HL-60/S4 (cell line): Measurements from ENCODE around the gene AKAP6.
"Not testable (repeated sequence)": the region's sequence is repeated elsewhere in the genome, so short reads cannot be mapped to it uniquely, and the experiment has no call there.

Experiments used
- in situ Hi-C: fragments of 300-500 bp; cut with MboI; formaldehyde crosslinking; loops from 2 replicates; pipeline ENCODE4 v1.14.3; 2022; ENCODE audit warnings: low sequenced_read_pairs

The AKAP6 gene

GRCh38 chr14:32367516-32367915 lies 38.4 kb downstream of the AKAP6 start:
- in situ Hi-C loops, result no loop called here

- in situ Hi-C loops, result no loop called here
Measured at GRCh38 chr14:32368107-32368506, 39.0 kb downstream of the AKAP6 start.

GRCh38 chr14:32370714-32371113 lies 41.6 kb downstream of the AKAP6 start:
- in situ Hi-C loops, result no loop called here

GRCh38 chr14:32372154-32372553 lies 43.1 kb downstream of the AKAP6 start:
- in situ Hi-C loops, result no loop called here

GRCh38 chr14:32373174-32373573 lies 44.1 kb downstream of the AKAP6 start:
- in situ Hi-C loops, result not testable (repeated sequence)

GRCh38 chr14:32374155-32374554 lies 45.1 kb downstream of the AKAP6 start:
- in situ Hi-C loops, result no loop called here

- in situ Hi-C loops, result no loop called here
Measured at GRCh38 chr14:32375663-32376062, 46.6 kb downstream of the AKAP6 start.

GRCh38 chr14:32377046-32377646 lies 48.0 kb downstream of the AKAP6 start:
- in situ Hi-C loops, result no loop called here

- in situ Hi-C loops, result no loop called here
Measured at GRCh38 chr14:32378284-32378683, 49.2 kb downstream of the AKAP6 start.

GRCh38 chr14:32379447-32379846 lies 50.3 kb downstream of the AKAP6 start:
- in situ Hi-C loops, result no loop called here

GRCh38 chr14:32381869-32382268 lies 52.8 kb downstream of the AKAP6 start:
- in situ Hi-C loops, result no loop called here

- in situ Hi-C loops, result no loop called here
Measured at GRCh38 chr14:32382704-32383103, 53.6 kb downstream of the AKAP6 start.

- in situ Hi-C loops, result no loop called here
Measured at GRCh38 chr14:32383364-32384009, 54.4 kb downstream of the AKAP6 start.

- in situ Hi-C loops, result no loop called here
Measured at GRCh38 chr14:32384464-32384863, 55.4 kb downstream of the AKAP6 start.

GRCh38 chr14:32387295-32387694 lies 58.2 kb downstream of the AKAP6 start:
- in situ Hi-C loops, result not testable (repeated sequence)

GRCh38 chr14:32393119-32393518 lies 64.0 kb downstream of the AKAP6 start:
- in situ Hi-C loops, result no loop called here

- in situ Hi-C loops, result no loop called here
Measured at GRCh38 chr14:32394038-32394437, 64.9 kb downstream of the AKAP6 start.

- in situ Hi-C loops, result no loop called here
Measured at GRCh38 chr14:32396885-32397284, 67.8 kb downstream of the AKAP6 start.

- in situ Hi-C loops, result no loop called here
Measured at GRCh38 chr14:32397861-32398640, 69.0 kb downstream of the AKAP6 start.

GRCh38 chr14:32399920-32400319 lies 70.8 kb downstream of the AKAP6 start:
- in situ Hi-C loops, result no loop called here

- in situ Hi-C loops, result no loop called here
Measured at GRCh38 chr14:32400480-32400879, 71.4 kb downstream of the AKAP6 start.

- in situ Hi-C loops, result no loop called here
Measured at GRCh38 chr14:32403021-32403420, 73.9 kb downstream of the AKAP6 start.
